T1000 (cell line): ENCODE data around the gene ANO2.

ENCODE experiments used
- DNase-seq: peaks from one replicate; lab custom pipeline; 2025; ENCODE audit warnings: mixed read lengths; lab: John Stamatoyannopoulos, UW

ANO2 gene

GRCh38 chr12:5945071-5946008 is at the start of gene ANO2:
Gene ANO2 (minus strand): TSS chr12:5945259. CDS start chr12:5945217, 42 bp downstream.
- DNase-seq = no peak

GRCh38 chr12:5989621-5990020 is 44.6 kb upstream of the ANO2 start:
- DNase-seq = no peak

GRCh38 chr12:5988659-5989116 is 43.6 kb upstream of the ANO2 start:
- DNase-seq = peak; percentile 75

GRCh38 chr12:5988088-5988487 is 43.0 kb upstream of the ANO2 start:
- no peak for DNase-seq

GRCh38 chr12:5987573-5987972 is 42.5 kb upstream of the ANO2 start:
- no peak for DNase-seq

- no peak for DNase-seq
Observed at GRCh38 chr12:5985471-5985870, 40.4 kb upstream of the ANO2 start.

GRCh38 chr12:5984873-5985272 is 39.8 kb upstream of the ANO2 start:
- no peak for DNase-seq

GRCh38 chr12:5982106-5982505 is 37.0 kb upstream of the ANO2 start:
- no peak for DNase-seq

GRCh38 chr12:5977556-5977955 is 32.5 kb upstream of the ANO2 start:
- no peak for DNase-seq

- DNase-seq = no peak
Observed at GRCh38 chr12:5976711-5977110, 31.7 kb upstream of the ANO2 start.

GRCh38 chr12:5976196-5976595 is 31.1 kb upstream of the ANO2 start:
- DNase-seq = no peak

GRCh38 chr12:5973461-5974115 is 28.5 kb upstream of the ANO2 start:
- DNase-seq = no peak

GRCh38 chr12:5972387-5972786 is 27.3 kb upstream of the ANO2 start:
- DNase-seq = no peak

GRCh38 chr12:5971194-5971850 is 26.3 kb upstream of the ANO2 start:
- DNase-seq = no peak

GRCh38 chr12:5969974-5970690 is 25.1 kb upstream of the ANO2 start:
- DNase-seq = no peak

- DNase-seq = no peak
Observed at GRCh38 chr12:5969156-5969973, 24.3 kb upstream of the ANO2 start.

- DNase-seq = no peak
Observed at GRCh38 chr12:5967645-5968415, 22.8 kb upstream of the ANO2 start.

GRCh38 chr12:5966486-5967095 is 21.5 kb upstream of the ANO2 start:
- DNase-seq = no peak

- DNase-seq = no peak
Observed at GRCh38 chr12:5965950-5966383, 20.9 kb upstream of the ANO2 start.
